GM21619 (cell line): ENCODE data around the gene SOX13.

Experiments used
- ATAC-seq: cut with Tn5 transposase; IDR thresholded peaks from one replicate; pipeline ENCODE4 v1.9.1; 2021; ENCODE audit not compliant: unreplicated experiment

The SOX13 gene

DNA sequence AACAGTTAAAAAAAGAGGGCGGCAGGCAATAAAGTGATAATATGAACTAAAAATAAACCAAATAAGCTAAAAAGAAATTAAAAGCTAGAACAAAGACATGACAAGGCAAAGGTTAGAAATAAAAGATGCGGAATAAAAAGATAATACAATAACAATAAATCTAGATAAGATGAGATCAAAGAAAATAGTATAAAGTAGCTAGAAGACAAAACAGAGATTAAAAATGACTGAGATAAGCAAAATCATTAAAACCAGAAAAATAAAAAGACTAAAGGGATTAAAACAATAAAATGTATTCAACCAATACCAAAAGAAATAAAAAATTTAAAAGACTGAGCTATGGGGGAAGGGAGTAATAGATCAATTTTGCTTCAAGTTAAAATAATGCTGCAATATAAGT lies 10.8 kb upstream of the SOX13 start:
- ATAC-seq: no peak

- no peak for ATAC-seq
These were observed 7.5 kb upstream of the SOX13 start for GRCh38 chr1:204065174-204065985.

GRCh38 chr1:204065986-204066300 lies 7.0 kb upstream of the SOX13 start:
- no peak for ATAC-seq

DNA sequence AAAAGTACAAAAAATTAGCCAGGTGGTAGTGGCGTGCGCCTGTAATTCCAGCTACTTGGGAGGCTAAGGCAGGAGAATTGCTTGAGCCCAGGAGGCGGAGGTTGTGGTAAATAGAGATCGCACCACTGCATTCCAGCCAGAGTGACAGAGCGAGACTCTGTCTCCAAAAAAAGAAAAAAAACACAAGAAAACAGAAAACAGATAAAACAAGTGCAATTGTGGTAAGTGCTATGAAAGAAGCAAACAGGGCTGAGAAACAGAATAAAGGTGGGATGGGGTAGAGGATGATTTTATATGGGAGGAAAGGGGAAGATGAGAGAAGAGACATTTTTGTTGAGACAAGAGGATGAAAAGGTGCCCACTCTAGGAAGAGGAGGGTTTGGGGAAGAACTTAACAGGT lies 5.0 kb upstream of the SOX13 start:
- no peak for ATAC-seq

GRCh38 chr1:204069887-204070286 lies 3.0 kb upstream of the SOX13 start:
- no peak for ATAC-seq

DNA sequence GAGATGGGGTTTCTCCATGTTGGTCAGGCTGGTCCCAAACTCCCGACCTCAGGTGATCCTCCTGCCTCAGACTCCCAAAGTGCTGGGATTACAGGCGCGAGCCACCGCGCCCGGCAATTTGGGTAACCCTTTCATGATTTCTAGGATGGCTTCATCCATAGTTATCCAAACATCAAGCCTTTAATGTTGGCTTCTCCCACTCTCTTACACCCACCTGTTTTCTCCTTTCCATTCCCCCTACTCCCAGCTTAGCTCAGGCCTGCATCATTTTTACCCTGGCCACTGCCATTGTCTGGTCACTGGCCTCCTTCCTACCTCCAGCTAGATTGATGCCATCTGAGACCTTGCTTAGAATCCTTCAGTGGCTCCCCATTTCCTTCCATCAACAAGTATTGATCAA lies 2.0 kb upstream of the SOX13 start:
- no peak for ATAC-seq

- no peak for ATAC-seq
These were observed 940 bp downstream of the SOX13 start for GRCh38 chr1:204073837-204074273.

- ATAC-seq: no peak
These were observed 1.6 kb downstream of the SOX13 start for GRCh38 chr1:204074274-204075138.

GRCh38 chr1:204075139-204075521 lies 2.2 kb downstream of the SOX13 start:
- ATAC-seq: no peak

GRCh38 chr1:204075890-204076846 lies 3.3 kb downstream of the SOX13 start:
- ATAC-seq: no peak

- no peak for ATAC-seq
These were observed 4.0 kb downstream of the SOX13 start for GRCh38 chr1:204076891-204077290.

- no peak for ATAC-seq
These were observed 5.2 kb downstream of the SOX13 start for GRCh38 chr1:204077979-204078696.

- no peak for ATAC-seq
These were observed 6.7 kb downstream of the SOX13 start for GRCh38 chr1:204079608-204079999.

- no peak for ATAC-seq
These were observed 7.4 kb downstream of the SOX13 start for GRCh38 chr1:204080163-204080903.

DNA sequence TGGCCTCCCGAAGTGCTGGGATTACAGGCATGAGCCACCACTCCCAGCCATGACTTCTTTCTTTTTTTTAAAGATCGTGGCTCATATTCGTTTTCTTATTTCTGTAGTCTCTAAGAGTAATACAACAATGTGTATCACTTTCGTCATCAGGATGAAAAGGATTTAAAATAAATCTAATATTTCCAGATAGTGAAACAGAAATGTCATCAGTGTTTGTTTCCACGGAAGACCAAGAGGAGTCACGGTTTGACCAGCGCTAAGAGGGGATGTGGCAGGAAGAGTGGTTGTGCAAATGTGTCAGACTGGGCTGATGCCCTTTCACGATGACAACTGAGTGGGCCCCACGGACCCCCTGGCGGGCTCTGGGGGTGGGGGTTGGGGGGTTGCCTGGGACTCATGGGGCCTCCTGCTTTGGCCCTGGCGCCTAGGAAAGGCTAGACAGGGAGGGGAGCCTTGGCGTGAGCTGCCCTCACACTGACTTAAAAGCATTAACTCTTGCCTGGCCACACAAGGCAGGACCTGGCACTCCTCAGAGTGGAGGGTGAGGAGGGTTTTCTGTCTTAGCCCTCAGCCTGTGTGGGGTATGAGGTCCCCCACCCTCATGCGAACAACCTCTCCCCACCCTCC lies 8.4 kb downstream of the SOX13 start:
- ATAC-seq: no peak

- no peak for ATAC-seq
These were observed 9.0 kb downstream of the SOX13 start for GRCh38 chr1:204081791-204082513.

DNA sequence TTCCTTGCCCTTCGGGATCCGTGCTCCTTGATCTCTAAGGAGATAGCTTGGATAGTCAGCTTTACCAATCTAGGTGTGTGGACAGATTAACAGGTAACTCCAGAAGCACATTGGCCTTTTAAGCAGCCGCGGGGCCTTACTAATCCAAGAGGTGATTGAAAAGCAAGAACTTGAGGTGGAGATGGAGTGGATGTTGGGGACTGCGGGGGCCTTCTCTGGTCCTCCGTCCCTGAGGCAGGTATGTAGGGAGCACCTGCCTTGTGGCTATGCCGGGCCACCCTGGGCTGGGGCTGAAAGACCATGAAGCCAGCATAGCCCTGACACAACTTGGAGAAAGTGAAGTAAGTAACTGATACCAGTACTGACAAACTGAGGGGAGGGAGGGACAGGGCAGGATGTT lies 10.6 kb downstream of the SOX13 start:
- no peak for ATAC-seq

DNA sequence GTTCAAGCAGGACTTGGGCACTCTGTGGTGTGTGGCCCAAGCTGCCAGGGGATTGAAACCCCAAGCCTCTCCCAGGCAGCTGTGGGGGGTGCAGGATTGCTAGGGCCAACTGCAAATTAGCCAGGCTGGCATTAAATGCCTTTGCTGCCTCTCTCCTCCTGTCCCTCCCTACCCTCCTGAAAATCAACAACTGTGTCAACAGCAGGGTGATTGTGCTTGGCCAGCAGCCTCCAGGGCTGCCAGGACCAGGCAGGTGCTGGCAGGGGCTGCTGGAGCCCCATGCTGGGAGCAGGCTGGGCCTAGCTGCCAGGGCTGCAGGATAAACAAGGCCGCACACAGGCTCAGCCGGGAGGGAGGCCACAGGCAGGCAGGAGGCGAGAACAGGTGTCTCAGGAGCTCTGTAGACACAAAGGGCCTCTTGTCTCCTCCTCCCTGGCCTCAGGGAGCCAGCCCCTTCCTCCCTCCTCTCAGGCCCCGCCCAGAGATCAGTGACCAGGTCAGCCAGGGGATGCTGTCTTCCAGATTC lies 11.4 kb downstream of the SOX13 start:
- ATAC-seq: no peak

DNA sequence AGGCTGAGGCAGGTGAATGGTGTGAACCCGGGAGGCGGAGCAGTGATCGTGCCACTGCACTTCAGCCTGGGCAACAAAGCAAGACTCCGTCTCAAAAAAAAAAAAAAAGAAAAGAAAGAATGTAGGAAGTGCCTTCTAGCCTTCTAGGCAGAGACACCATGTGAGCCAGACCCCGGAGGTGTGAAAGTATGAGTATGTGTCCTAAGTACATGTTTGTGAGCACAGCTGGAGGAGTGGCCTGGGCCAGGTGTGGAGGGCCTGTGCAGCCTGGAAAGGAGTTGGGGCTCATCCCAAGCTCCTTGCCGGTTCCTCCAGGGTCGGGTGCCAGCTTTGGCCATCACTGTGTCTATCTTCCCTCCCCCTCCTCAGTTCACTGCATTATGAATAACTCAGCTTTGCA lies 13.0 kb downstream of the SOX13 start:
- no peak for ATAC-seq
